Measurements from ENCODE around the gene POTEB2.
"Not testable (repeated sequence)": the region's sequence is repeated elsewhere in the genome, so short reads cannot be mapped to it uniquely, and the experiment has no call there.

DNA sequence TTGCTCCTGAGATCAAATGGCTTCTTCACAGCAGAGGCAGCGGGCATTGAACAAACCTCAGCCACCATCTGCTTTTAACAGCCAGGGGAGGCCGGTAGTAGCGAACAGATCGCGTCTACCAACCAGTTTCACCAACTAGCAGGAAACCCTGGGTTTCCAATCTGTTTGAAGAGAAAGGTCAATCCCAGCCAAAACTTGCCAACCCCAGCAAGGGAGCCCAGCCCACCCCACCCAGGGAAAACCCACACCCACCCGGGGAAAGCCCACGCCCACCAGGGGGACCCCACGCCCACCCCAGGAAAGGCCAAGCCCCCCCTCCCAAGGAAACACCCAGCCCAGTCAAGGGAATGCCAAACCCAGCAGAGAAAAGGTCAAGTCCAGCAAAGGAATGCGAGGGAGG lies at the start of gene POTEB2:
- TF ChIP-seq, protein P1, sequence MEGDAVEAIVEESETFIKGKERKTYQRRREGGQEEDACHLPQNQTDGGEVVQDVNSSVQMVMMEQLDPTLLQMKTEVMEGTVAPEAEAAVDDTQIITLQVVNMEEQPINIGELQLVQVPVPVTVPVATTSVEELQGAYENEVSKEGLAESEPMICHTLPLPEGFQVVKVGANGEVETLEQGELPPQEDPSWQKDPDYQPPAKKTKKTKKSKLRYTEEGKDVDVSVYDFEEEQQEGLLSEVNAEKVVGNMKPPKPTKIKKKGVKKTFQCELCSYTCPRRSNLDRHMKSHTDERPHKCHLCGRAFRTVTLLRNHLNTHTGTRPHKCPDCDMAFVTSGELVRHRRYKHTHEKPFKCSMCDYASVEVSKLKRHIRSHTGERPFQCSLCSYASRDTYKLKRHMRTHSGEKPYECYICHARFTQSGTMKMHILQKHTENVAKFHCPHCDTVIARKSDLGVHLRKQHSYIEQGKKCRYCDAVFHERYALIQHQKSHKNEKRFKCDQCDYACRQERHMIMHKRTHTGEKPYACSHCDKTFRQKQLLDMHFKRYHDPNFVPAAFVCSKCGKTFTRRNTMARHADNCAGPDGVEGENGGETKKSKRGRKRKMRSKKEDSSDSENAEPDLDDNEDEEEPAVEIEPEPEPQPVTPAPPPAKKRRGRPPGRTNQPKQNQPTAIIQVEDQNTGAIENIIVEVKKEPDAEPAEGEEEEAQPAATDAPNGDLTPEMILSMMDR (IDR thresholded peaks at IDR 0.05; ENCODE audit: poor library complexity, severe bottlenecking) = not testable (repeated sequence)
- TF ChIP-seq EP300 (conservative IDR thresholded peaks at IDR 0.05; ENCODE audit: poor library complexity, severe bottlenecking); EZH2 (IDR thresholded peaks at IDR 0.05; ENCODE audit: borderline replicate concordance, insufficient read depth, low read length, poor library complexity, severe bottlenecking): not testable (repeated sequence)
